OCI-LY3 (cell line): Measurements from ENCODE around the gene GPD2.

Experiments used
- H2AFZ ChIP-seq: fragments of 200-600, 300-600 bp; shearing (Covaris generic); 2 replicates; pipeline ENCODE4 v1.6.0; 2014; ENCODE audit warnings: antibody characterized with exemption, low read depth, low read length
- H3K27ac ChIP-seq: fragments of 200-600, 300-600 bp; sonication (generic); 2 replicates; pipeline ENCODE4 v1.5.1; 2014; ENCODE audit warnings: mild to moderate bottlenecking, low read length, moderate library complexity, mixed read lengths
- H3K27me3 ChIP-seq: fragments of 200-600, 300-600 bp; sonication (generic); 2 replicates; pipeline ENCODE4 v1.6.1; 2014; ENCODE audit warnings: low read depth, low read length, mixed read lengths
- H3K36me3 ChIP-seq: fragments of 200-600, 300-600 bp; sonication (generic); replicated peaks from 2 replicates; pipeline ENCODE3; 2014; ENCODE audit warnings: low read depth, low read length, mixed read lengths
- H3K4me1 ChIP-seq: fragments of 300-600, 200-600 bp; sonication (generic); 2 replicates; pipeline ENCODE4 v1.6.1; 2014; ENCODE audit warnings: low read length, mixed read lengths
- H3K4me2 ChIP-seq: fragments of 200-600, 300-600 bp; sonication (generic); 2 replicates; pipeline ENCODE4 v1.6.1; 2014; ENCODE audit warnings: low read length, mixed read lengths
- H3K4me3 ChIP-seq: fragments of 300-600, 200-600 bp; sonication (generic); 2 replicates; pipeline ENCODE4 v1.5.1; 2014; ENCODE audit warnings: antibody characterized with exemption, mild to moderate bottlenecking, low read length, moderate library complexity
- H3K79me2 ChIP-seq: fragments of 300-600, 200-600 bp; shearing (Covaris generic); 2 replicates; pipeline ENCODE4 v1.6.1; 2014; ENCODE audit warnings: mild to moderate bottlenecking, low read length, mixed read lengths
- H3K9ac ChIP-seq: fragments of 300-600, 200-600 bp; shearing (Covaris generic); 2 replicates; pipeline ENCODE4 v1.6.0; 2014; ENCODE audit warnings: mild to moderate bottlenecking, low read length, moderate library complexity
- H3K9me3 ChIP-seq: fragments of 200-600, 300-600 bp; shearing (Covaris generic); 2 replicates; pipeline ENCODE4 v1.6.1; 2014; ENCODE audit warnings: low read length, mixed read lengths; ENCODE audit not compliant: insufficient read depth
- H4K20me1 ChIP-seq: fragments of 200-600, 300-600 bp; sonication (generic); 2 replicates; pipeline ENCODE4 v1.6.1; 2016; ENCODE audit warnings: low read length, mixed read lengths; ENCODE audit not compliant: insufficient read depth
- CTCF ChIP-seq: fragments of 200-600, 300-600 bp; sonication (generic); IDR thresholded peaks from 2 replicates; pipeline ENCODE4 v1.5.1; 2014; ENCODE audit warnings: antibody characterized with exemption, low read length, low read depth
- EZH2phosphoT487 ChIP-seq: fragments of 200-600 bp; shearing (Covaris generic); IDR thresholded peaks from 2 replicates; pipeline ENCODE4 v1.6.1; 2018; ENCODE audit warnings: antibody characterized with exemption, mixed run types, low read depth

The GPD2 gene

GRCh38 chr2:156486614-156487013, 50.4 kb downstream of the GPD2 start:
- Histone ChIP-seq H3K27ac (no peak overlapping the region), H3K27me3 (no peaks in the 10 kb centered on the region), H3K9ac (no peak overlapping the region), H3K4me3 (no peak overlapping the region), H3K4me2 (no peak overlapping the region), H3K9me3 (no peaks in the 10 kb centered on the region), H4K20me1 (peaks cover 22% of the 10 kb centered on the region; the same call in 1 of the 2 replicates), H3K4me1 (peaks cover 35% of the 10 kb centered on the region), H3K79me2 (peaks cover 13% of the 10 kb centered on the region), H3K36me3 (peaks cover 5% of the 10 kb centered on the region), H2AFZ (no peak overlapping the region)
- no peak for TF ChIP-seq CTCF
- no peak for TF ChIP-seq EZH2phosphoT487

GRCh38 chr2:156489195-156489594, 53.0 kb downstream of the GPD2 start:
- Histone ChIP-seq H3K27ac (no peak overlapping the region), H3K79me2 (peaks cover 13% of the 10 kb centered on the region), H2AFZ (no peak overlapping the region), H3K27me3 (no peaks in the 10 kb centered on the region), H3K4me3 (peak overlapping the region; percentile 31), H4K20me1 (peaks cover 22% of the 10 kb centered on the region; the same call in 1 of the 2 replicates), H3K9me3 (no peaks in the 10 kb centered on the region), H3K36me3 (peaks cover 5% of the 10 kb centered on the region), H3K4me2 (peak overlapping the region; percentile 63), H3K9ac (no peak overlapping the region), H3K4me1 (peaks cover 35% of the 10 kb centered on the region)
- TF ChIP-seq EZH2phosphoT487 = no peak
- TF ChIP-seq CTCF = no peak

DNA sequence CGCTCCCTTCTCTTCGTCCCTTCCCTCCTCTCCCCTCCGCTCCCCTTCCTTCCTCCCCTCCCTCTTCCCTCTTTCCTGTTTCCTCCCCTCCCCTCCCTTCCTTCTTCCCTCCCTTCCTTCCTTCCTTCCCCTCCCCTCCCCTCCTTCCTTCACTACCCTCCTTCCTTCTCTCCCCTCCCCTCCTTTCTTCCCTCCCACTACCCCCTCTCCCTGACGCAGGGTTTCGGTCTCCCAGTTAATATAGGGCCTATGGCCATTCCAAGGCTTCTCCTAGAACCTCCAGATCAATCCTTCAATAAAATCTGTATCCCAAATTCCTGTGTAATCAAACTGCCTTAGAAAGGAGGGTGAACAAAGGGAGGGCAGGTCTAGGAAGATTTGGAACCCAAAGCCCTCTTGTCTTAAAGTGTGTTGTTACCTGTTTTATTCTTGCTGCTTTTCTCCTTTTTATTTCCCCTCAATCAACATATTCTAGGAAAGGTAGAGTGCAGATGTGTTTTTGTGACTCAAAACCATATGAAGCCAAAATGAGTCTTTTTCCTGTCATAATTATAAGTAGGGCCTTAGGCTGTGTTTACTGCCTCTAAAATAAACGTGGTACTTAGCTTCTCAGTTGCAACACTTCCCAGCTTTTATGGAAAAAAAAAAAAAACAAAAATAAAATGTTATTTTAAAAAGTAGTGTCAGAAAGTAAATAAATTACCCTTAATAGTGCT, 53.7 kb downstream of the GPD2 start:
- peaks cover 13% of the 10 kb centered on the region for H3K79me2 ChIP-seq
- no peak overlapping the region for H3K27ac ChIP-seq
- peaks cover 22% of the 10 kb centered on the region; the same call in 1 of the 2 replicates for H4K20me1 ChIP-seq
- TF ChIP-seq EZH2phosphoT487 (no peak), CTCF (no peak)
- H3K36me3 ChIP-seq = peaks cover 4% of the 10 kb centered on the region
- H3K9ac ChIP-seq = no peak overlapping the region
- H3K9me3 ChIP-seq = no peaks in the 10 kb centered on the region
- peaks cover 35% of the 10 kb centered on the region for H3K4me1 ChIP-seq
- no peak overlapping the region for H2AFZ ChIP-seq
- H3K27me3 ChIP-seq = no peaks in the 10 kb centered on the region
- H3K4me3 ChIP-seq = no peak overlapping the region
- 0 out of 2 replicates have a peak overlapping the region, but pooled peaks have one; percentile 2 for H3K4me2 ChIP-seq

DNA sequence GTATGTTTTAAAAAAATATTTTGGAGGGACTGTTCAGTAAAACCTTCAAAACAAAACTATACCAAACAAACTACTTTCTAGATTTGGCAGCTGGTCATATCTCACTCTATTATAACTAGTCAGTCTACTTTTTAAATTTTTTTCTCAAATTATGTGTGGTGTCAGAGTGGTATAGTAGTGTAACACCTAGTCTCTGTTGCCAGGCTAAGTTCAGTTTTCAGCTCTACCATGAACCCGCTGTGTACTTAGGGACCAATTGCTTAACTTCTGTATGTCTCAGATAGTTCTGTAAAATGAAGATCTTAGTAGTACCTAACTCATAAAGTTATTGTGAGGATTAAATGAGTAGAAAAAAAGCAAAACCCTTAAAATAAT, 54.3 kb downstream of the GPD2 start:
- TF ChIP-seq CTCF = no peak
- no peak for TF ChIP-seq EZH2phosphoT487
- H3K9me3 ChIP-seq = no peaks in the 10 kb centered on the region
- H3K27me3 ChIP-seq = no peaks in the 10 kb centered on the region
- no peak overlapping the region for H3K9ac ChIP-seq
- H3K79me2 ChIP-seq = peaks cover 13% of the 10 kb centered on the region
- H3K36me3 ChIP-seq = no peaks in the 10 kb centered on the region
- H3K4me1 ChIP-seq = peaks cover 35% of the 10 kb centered on the region
- no peak overlapping the region for H3K4me3 ChIP-seq
- peaks cover 22% of the 10 kb centered on the region; the same call in 1 of the 2 replicates for H4K20me1 ChIP-seq
- no peak overlapping the region for H2AFZ ChIP-seq
- no peak overlapping the region for H3K27ac ChIP-seq
- H3K4me2 ChIP-seq = no peak overlapping the region
